ENCODE data around the gene RAP2B.
"Not testable (repeated sequence)": the region's sequence is repeated elsewhere in the genome, so short reads cannot be mapped to it uniquely, and the experiment has no call there.

Gene RAP2B

DNA sequence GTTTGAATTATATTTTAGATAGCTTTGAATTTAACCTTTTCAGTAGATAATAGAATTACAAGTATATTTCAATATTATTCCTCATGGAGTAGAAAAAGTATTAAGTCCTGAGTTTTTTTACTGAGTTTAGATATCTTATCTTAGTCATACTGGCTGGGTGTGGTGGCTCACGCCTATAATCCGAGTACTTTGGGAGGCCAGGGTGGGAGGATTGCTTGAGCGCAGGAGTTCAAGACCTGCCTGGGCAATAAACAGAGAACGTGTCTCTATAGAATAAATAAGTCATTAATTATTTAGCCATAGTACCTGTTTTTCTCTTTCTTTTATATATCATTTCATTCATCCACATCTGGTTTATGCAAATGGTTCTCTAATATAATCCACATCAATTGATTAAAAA, 9.9 kb downstream of the RAP2B start:
- no CpG with 5 or more reads among the region's 4 CpGs for WGBS (ENCODE audit: insufficient coverage, insufficient read length)
- DNase-seq (ENCODE audit: low read depth, low spot score) = no peak
- Histone ChIP-seq H3K27me3 (ENCODE audit: control insufficient read depth, insufficient read depth, low read length) (no peaks in the 10 kb centered on the region), H3K4me1 (ENCODE audit: control insufficient read depth, insufficient read depth, low read length) (no peaks in the 10 kb centered on the region), H3K4me3 (ENCODE audit: low read length) (no peak overlapping the region), H3K27ac (ENCODE audit: low read length) (no peak overlapping the region), H3K36me3 (ENCODE audit: control insufficient read depth, insufficient read depth, low read length) (no peaks in the 10 kb centered on the region), H3K9me3 (ENCODE audit: control insufficient read depth, insufficient read depth, low read length) (no peaks in the 10 kb centered on the region)

DNA sequence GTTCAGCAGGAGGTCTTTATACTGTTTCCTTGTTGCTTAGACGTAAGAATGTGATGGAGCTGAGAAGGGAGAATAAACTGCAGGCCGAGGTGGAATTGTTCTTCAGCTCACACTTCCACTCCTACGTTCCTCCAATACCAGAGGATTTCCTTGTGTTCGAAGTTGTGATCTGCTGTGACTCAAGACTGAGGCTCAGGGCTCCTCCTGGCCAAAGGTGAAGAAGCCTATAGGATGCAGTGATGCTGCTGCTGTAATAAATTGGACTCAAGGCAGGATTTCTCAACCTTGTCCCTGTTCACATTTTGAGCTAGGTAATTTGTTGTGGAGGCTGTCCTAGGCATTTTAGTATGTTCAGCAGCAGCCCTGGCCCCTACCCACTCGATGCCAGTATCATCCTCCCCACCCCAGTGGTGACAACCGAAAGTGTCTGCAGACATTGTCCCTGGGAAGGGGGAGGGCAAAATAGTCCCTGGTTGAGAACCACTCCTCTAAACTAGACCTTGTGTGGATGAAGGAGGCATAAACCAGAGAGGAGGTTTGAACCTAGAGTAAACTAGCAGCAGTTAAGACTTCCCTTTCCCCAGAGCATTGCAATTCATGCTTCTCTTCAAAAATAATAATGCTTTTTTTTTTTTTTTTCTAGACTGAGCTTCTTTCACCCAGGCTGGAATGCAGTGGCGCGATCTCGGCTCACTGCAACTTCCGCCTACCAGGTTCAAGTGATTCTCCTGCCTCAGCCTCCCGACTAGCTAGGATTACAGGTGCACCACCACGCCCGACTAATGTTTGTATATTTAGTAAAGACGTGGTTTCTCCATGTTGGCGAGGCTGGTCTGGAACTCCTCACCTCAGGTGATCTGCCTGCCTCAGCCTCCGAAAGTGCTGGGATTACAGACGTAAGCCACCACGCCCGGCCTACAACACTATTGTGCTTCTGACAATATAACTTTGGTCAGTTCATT, 11.1 kb downstream of the RAP2B start:
- WGBS (ENCODE audit: insufficient coverage, insufficient read length) = no CpG with 5 or more reads among the region's 19 CpGs

DNA sequence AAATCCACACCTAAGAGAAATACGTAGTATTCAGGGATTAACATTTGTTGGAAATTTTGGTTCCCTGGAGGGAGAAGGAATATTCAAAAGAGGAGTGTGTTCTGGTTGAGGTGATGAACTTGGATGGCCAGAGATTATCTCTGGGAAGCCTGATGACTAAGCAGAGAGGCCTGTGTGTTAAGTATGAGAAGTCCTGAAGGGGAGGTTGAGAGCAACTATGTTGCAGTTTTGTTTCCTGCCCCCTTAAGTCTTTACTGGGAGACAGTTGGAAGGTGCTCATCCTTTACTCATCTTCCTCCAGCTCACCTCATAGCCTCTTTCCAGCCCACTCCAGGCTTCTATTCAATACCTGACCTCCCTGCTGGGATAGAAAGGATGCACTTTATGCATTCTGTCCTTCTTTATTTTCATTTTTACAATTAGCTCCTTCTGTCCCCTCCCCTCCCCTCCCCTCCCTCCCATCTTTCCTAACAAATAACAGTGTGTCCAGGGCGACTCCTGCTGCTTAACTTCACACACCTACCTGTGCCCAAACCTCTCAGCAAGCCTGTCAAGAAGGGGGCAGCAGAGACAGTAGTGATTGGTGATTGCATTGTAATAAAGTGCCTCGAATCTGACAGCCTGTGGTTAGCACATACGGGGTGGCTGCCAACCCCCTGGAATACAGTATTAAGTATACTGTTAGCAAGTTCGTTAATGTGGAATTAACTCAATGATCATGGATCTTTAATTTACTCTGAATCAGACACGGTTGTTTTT, 11.9 kb downstream of the RAP2B start:
- H3K27me3 ChIP-seq (ENCODE audit: control insufficient read depth, insufficient read depth, low read length) = no peaks in the 10 kb centered on the region
- H3K9me3 ChIP-seq (ENCODE audit: control insufficient read depth, insufficient read depth, low read length) = no peaks in the 10 kb centered on the region
- no peak overlapping the region for H3K27ac ChIP-seq (ENCODE audit: low read length)
- no peaks in the 10 kb centered on the region for H3K4me1 ChIP-seq (ENCODE audit: control insufficient read depth, insufficient read depth, low read length)
- H3K36me3 ChIP-seq (ENCODE audit: control insufficient read depth, insufficient read depth, low read length) = no peaks in the 10 kb centered on the region
- no CpG with 5 or more reads among the region's 6 CpGs for WGBS (ENCODE audit: insufficient coverage, insufficient read length)
- DNase-seq (ENCODE audit: low read depth, low spot score) = no peak
- no peak overlapping the region for H3K4me3 ChIP-seq (ENCODE audit: low read length)

More for the DNA sequence above, 11.1 kb downstream of the RAP2B start:
- H3K27ac ChIP-seq (ENCODE audit: low read length) = no peak overlapping the region
- no peaks in the 10 kb centered on the region for H3K9me3 ChIP-seq (ENCODE audit: control insufficient read depth, insufficient read depth, low read length)
- H3K4me1 ChIP-seq (ENCODE audit: control insufficient read depth, insufficient read depth, low read length) = no peaks in the 10 kb centered on the region
- no peak overlapping the region for H3K4me3 ChIP-seq (ENCODE audit: low read length)
- no peak for DNase-seq (ENCODE audit: low read depth, low spot score)
- H3K27me3 ChIP-seq (ENCODE audit: control insufficient read depth, insufficient read depth, low read length) = no peaks in the 10 kb centered on the region
- no peaks in the 10 kb centered on the region for H3K36me3 ChIP-seq (ENCODE audit: control insufficient read depth, insufficient read depth, low read length)

DNA sequence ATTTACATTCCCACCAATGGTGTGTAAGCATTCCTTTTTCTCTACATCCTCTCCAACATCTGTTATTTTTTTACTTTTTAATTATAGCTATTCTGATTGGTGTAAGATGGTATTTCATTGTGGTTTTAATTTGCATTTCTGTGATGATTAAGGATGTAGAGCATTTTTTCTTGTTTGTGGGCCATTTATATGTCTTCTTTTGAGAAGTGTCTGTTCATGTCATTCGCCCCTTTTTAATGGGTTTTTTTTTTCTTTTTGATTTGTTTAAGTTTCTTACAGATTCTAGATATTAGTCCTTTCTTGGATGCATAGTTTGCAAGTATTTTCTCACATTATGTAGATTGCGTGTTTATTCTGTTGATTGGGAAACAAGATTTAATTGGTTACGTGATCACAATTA, 14.2 kb downstream of the RAP2B start:
- Histone ChIP-seq H3K36me3 (ENCODE audit: control insufficient read depth, insufficient read depth, low read length) (no peaks in the 10 kb centered on the region), H3K4me1 (ENCODE audit: control insufficient read depth, insufficient read depth, low read length) (no peaks in the 10 kb centered on the region), H3K27ac (ENCODE audit: low read length) (no peak overlapping the region), H3K27me3 (ENCODE audit: control insufficient read depth, insufficient read depth, low read length) (no peaks in the 10 kb centered on the region), H3K4me3 (ENCODE audit: low read length) (no peak overlapping the region), H3K9me3 (ENCODE audit: control insufficient read depth, insufficient read depth, low read length) (no peaks in the 10 kb centered on the region)
- no peak for DNase-seq (ENCODE audit: low read depth, low spot score)
- whole genome bisulfite sequencing (ENCODE audit: insufficient coverage, insufficient read length) = no CpG with 5 or more reads among the region's 3 CpGs

DNA sequence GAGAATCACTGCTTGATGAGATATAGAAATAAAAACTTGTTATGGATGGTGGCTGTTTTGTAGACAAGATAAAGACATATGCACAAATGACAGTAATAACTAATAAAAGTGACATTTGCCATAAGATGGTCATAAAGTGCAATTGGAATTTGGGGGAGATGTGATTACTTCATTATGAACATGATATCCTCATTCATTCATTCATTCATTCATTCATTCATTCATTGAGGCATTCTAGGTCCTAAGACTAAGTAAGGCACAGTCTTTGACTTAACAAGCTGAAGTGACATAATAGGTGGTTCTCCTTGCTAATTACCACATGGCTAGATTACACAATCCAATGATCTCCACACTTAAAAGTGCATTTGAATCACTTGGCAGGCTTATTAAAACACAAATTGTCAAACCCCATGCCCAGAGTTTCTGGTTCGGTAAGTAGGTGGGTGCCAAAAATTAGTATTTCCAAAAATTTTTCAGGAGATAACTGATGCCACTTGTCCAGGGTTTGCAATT, 18.9 kb downstream of the RAP2B start:
- WGBS (ENCODE audit: insufficient coverage, insufficient read length) = no CpG with 5 or more reads among the region's 1 CpG

DNA sequence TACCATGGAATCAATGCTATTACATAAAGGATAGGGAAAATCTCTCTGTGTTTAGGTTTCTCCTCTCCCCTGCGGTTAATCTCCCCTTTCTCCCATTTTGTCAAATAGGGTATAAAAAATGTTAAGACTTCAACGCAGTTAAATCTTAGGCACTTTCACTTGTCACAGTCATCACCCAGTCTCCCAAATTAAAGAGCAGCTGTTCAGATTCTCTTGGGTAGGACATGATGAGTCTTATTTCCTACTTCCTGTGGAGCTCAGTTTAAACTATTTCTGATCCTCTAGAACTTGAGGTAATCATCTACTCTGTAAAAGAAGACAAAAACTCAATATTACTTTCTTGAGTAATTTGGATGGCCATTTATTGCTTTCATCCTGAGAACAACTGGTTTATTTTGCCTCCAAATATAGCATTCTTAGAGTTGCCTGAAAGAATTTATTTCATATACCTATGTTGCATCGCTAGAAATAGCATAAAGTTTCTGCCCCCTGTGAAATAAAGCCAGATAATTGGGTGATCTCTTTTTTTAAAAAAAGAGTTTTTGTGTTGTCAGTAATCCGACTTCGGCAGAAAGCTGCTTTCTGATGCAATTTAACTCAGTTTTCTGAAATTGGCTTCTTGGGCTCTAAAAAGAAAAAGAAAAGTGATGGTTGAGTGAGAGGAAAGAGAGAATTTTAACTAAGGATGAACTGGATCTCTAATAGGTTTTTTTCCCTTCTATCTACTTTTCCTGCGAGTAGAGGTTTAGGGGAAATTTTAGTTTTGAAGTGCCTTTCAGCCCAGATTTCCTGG, 20.7 kb downstream of the RAP2B start:
- no peak overlapping the region for H3K27ac ChIP-seq (ENCODE audit: low read length)
- no peak overlapping the region for H3K4me3 ChIP-seq (ENCODE audit: low read length)
- H3K9me3 ChIP-seq (ENCODE audit: control insufficient read depth, insufficient read depth, low read length) = no peaks in the 10 kb centered on the region
- H3K4me1 ChIP-seq (ENCODE audit: control insufficient read depth, insufficient read depth, low read length) = no peaks in the 10 kb centered on the region
- no peaks in the 10 kb centered on the region for H3K36me3 ChIP-seq (ENCODE audit: control insufficient read depth, insufficient read depth, low read length)
- H3K27me3 ChIP-seq (ENCODE audit: control insufficient read depth, insufficient read depth, low read length) = no peaks in the 10 kb centered on the region
- no peak for DNase-seq (ENCODE audit: low read depth, low spot score)
- no CpG with 5 or more reads among the region's 6 CpGs for WGBS (ENCODE audit: insufficient coverage, insufficient read length)

More for the DNA sequence above, 18.9 kb downstream of the RAP2B start:
- Histone ChIP-seq H3K27ac (ENCODE audit: low read length) (no peak overlapping the region), H3K4me1 (ENCODE audit: control insufficient read depth, insufficient read depth, low read length) (no peaks in the 10 kb centered on the region), H3K9me3 (ENCODE audit: control insufficient read depth, insufficient read depth, low read length) (no peaks in the 10 kb centered on the region), H3K36me3 (ENCODE audit: control insufficient read depth, insufficient read depth, low read length) (no peaks in the 10 kb centered on the region), H3K27me3 (ENCODE audit: control insufficient read depth, insufficient read depth, low read length) (no peaks in the 10 kb centered on the region), H3K4me3 (ENCODE audit: low read length) (no peak overlapping the region)
- DNase-seq (ENCODE audit: low read depth, low spot score) = no peak

DNA sequence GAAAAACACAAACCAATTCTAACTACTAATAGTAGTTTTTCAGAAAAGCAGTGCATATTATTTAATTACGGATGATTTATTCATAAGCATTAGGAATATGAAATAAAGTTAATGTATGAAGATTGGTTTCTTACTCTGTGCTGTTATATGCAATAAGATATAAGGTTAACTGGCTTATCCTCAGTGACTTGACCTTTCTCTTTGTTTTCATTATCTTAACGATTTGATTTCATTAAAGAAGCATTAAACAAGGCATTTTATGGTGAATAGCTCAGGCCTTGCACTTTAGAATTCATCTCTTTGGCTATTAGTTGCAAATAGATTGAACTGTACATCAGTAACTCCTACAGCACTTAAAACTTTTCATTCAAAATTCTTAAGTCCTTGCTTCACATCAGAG, 28.9 kb downstream of the RAP2B start:
- H3K4me1 ChIP-seq (ENCODE audit: control insufficient read depth, insufficient read depth, low read length) = no peaks in the 10 kb centered on the region
- no peak overlapping the region for H3K4me3 ChIP-seq (ENCODE audit: low read length)
- WGBS (ENCODE audit: insufficient coverage, insufficient read length) = 100% methylated on average over 1 of the region's 2 CpGs

DNA sequence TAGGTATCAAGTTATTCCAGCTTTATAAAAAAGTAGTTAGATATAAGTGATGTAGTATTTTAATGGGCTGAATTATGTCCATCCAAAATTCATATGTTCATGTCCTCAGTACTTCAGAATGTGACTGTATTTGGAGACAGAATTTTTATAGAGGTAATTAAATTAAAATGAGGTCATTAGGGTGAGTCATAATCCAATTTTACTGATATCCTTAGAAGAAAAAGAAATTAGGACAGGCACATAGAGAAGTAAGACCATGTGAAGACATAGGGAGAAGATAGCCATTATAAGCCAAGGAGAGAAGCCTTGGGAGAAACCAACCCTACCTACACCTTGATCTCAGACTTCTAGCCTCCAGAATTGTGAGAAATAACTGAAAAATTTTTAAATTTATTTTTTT, 30.3 kb downstream of the RAP2B start:
- no peaks in the 10 kb centered on the region for H3K36me3 ChIP-seq (ENCODE audit: control insufficient read depth, insufficient read depth, low read length)
- no peaks in the 10 kb centered on the region for H3K9me3 ChIP-seq (ENCODE audit: control insufficient read depth, insufficient read depth, low read length)
- no peak overlapping the region for H3K4me3 ChIP-seq (ENCODE audit: low read length)
- H3K4me1 ChIP-seq (ENCODE audit: control insufficient read depth, insufficient read depth, low read length) = no peaks in the 10 kb centered on the region
- DNase-seq (ENCODE audit: low read depth, low spot score) = no peak
- no peaks in the 10 kb centered on the region for H3K27me3 ChIP-seq (ENCODE audit: control insufficient read depth, insufficient read depth, low read length)
- H3K27ac ChIP-seq (ENCODE audit: low read length) = no peak overlapping the region

More for the DNA sequence above, 28.9 kb downstream of the RAP2B start:
- no peaks in the 10 kb centered on the region for H3K36me3 ChIP-seq (ENCODE audit: control insufficient read depth, insufficient read depth, low read length)
- no peaks in the 10 kb centered on the region for H3K9me3 ChIP-seq (ENCODE audit: control insufficient read depth, insufficient read depth, low read length)
- no peak for DNase-seq (ENCODE audit: low read depth, low spot score)
- no peaks in the 10 kb centered on the region for H3K27me3 ChIP-seq (ENCODE audit: control insufficient read depth, insufficient read depth, low read length)
- no peak overlapping the region for H3K27ac ChIP-seq (ENCODE audit: low read length)

DNA sequence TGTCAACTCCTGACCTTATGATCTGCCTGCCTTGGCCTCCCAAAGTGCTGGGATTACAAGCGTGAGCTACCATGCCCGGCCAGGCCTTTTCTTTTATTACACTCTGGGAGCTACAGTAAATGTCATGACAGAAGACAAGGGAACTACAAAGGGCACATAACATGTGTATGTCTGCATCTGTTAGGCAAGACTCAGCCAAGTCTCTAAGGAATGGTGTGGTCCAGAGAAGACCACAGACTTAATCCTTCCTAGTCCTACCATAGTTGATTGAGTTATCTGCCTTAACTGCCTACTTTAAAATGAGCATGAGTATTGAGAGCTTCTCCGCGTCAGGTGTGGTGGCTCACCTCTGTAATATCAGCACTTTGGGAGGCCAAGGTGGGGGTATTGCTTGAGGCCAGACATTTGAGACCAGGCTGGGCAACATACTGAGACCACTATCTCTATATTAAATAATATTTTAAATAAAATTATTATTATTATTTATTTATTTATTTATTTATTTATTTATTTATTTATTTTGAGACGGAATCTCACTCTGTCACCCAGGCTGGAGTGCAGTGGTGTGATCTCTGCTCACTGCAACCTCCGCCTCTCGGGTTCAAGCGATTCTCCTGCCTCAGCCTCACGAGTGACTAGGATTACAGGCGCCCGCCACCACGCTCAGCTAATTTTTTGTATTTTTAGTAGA, 31.9 kb downstream of the RAP2B start:
- not testable (repeated sequence) for H3K4me1 ChIP-seq (ENCODE audit: control insufficient read depth, insufficient read depth, low read length); H3K27ac ChIP-seq (ENCODE audit: low read length); H3K4me3 ChIP-seq (ENCODE audit: low read length); H3K36me3 ChIP-seq (ENCODE audit: control insufficient read depth, insufficient read depth, low read length); H3K27me3 ChIP-seq (ENCODE audit: control insufficient read depth, insufficient read depth, low read length); DNase-seq (ENCODE audit: low read depth, low spot score); H3K9me3 ChIP-seq (ENCODE audit: control insufficient read depth, insufficient read depth, low read length)
- WGBS (ENCODE audit: insufficient coverage, insufficient read length) = no CpG with 5 or more reads among the region's 12 CpGs
